ENCODE results near the gene SORCS1. TPM values are rescaled to one million over a fixed set of nuclear protein-coding genes. Genes with fewer than 3 reads are reported as not detected.

Gene SORCS1
- total RNA-seq, 6 experiments from 2014 or later = 0.09 to 0.14 (median 0.10) TPM; not detected in 3

- no peak for DNase-seq
- H3K27me3 Mint-ChIP-seq (ENCODE audit: insufficient read depth) = peaks cover 11% of the 10 kb centered on the region; the same call in 1 of the 2 replicates
- H3K4me3 Mint-ChIP-seq = no peak overlapping the region
- H3K27ac Mint-ChIP-seq = no peak overlapping the region
- H3K36me3 Mint-ChIP-seq (ENCODE audit: low read depth) = no peaks in the 10 kb centered on the region
- no peaks in the 10 kb centered on the region for H3K9me3 Mint-ChIP-seq
- TF ChIP-seq CTCF (IDR thresholded peaks at IDR 0.05) = peak; percentile 49
- H3K4me1 Mint-ChIP-seq (ENCODE audit: low read depth) = no peaks in the 10 kb centered on the region; the same call in 1 of the 2 replicates
Measured at GRCh38 chr10:106682175-106682574, 482.3 kb downstream of the SORCS1 start.

GRCh38 chr10:106680061-106680460, 484.4 kb downstream of the SORCS1 start:
- no peaks in the 10 kb centered on the region for H3K36me3 Mint-ChIP-seq (ENCODE audit: low read depth)
- no peak for DNase-seq
- no peak for TF ChIP-seq CTCF (IDR thresholded peaks at IDR 0.05)
- H3K9me3 Mint-ChIP-seq = no peaks in the 10 kb centered on the region; the same call in 1 of the 2 replicates
- H3K4me3 Mint-ChIP-seq = no peak overlapping the region
- no peak overlapping the region for H3K27ac Mint-ChIP-seq
- H3K27me3 Mint-ChIP-seq (ENCODE audit: insufficient read depth) = peaks cover 11% of the 10 kb centered on the region; the same call in 1 of the 2 replicates
- no peaks in the 10 kb centered on the region; the same call in 1 of the 2 replicates for H3K4me1 Mint-ChIP-seq (ENCODE audit: low read depth)

GRCh38 chr10:106679314-106679713, 485.2 kb downstream of the SORCS1 start:
- TF ChIP-seq CTCF (IDR thresholded peaks at IDR 0.05) = no peak
- no peak overlapping the region for H3K27ac Mint-ChIP-seq
- H3K4me3 Mint-ChIP-seq = no peak overlapping the region
- peaks cover 7% of the 10 kb centered on the region; the same call in 1 of the 2 replicates for H3K27me3 Mint-ChIP-seq (ENCODE audit: insufficient read depth)
- DNase-seq = no peak
- H3K36me3 Mint-ChIP-seq (ENCODE audit: low read depth) = no peaks in the 10 kb centered on the region
- H3K4me1 Mint-ChIP-seq (ENCODE audit: low read depth) = no peaks in the 10 kb centered on the region; the same call in 1 of the 2 replicates
- no peaks in the 10 kb centered on the region; the same call in 1 of the 2 replicates for H3K9me3 Mint-ChIP-seq

GRCh38 chr10:106672517-106673175, 491.9 kb downstream of the SORCS1 start:
- peaks cover under 1% of the 10 kb centered on the region; the same call in 1 of the 2 replicates for H3K9me3 Mint-ChIP-seq
- no peak overlapping the region for H3K4me3 Mint-ChIP-seq
- no peaks in the 10 kb centered on the region for H3K36me3 Mint-ChIP-seq (ENCODE audit: low read depth)
- no peak for DNase-seq
- peaks cover 5% of the 10 kb centered on the region for H3K27me3 Mint-ChIP-seq (ENCODE audit: insufficient read depth)
- no peak overlapping the region for H3K27ac Mint-ChIP-seq
- no peaks in the 10 kb centered on the region; the same call in 1 of the 2 replicates for H3K4me1 Mint-ChIP-seq (ENCODE audit: low read depth)
- TF ChIP-seq CTCF (IDR thresholded peaks at IDR 0.05) = no peak

- no peak for TF ChIP-seq CTCF (IDR thresholded peaks at IDR 0.05)
- no peak overlapping the region for H3K27ac Mint-ChIP-seq
- H3K36me3 Mint-ChIP-seq (ENCODE audit: low read depth) = no peaks in the 10 kb centered on the region
- H3K4me3 Mint-ChIP-seq = no peak overlapping the region
- no peaks in the 10 kb centered on the region for H3K9me3 Mint-ChIP-seq
- no peaks in the 10 kb centered on the region for H3K4me1 Mint-ChIP-seq (ENCODE audit: low read depth)
- H3K27me3 Mint-ChIP-seq (ENCODE audit: insufficient read depth) = no peaks in the 10 kb centered on the region; the same call in 1 of the 2 replicates
- DNase-seq = no peak
Measured at GRCh38 chr10:106661767-106662140, 502.8 kb downstream of the SORCS1 start.
